Ovary (tissue), 9 donors: ENCODE results near the gene TMEM11. TPM values are rescaled to one million over a fixed set of nuclear protein-coding genes. Genes with fewer than 3 reads are reported as not detected.

Experiments used
- DNase-seq, 5 donors: peaks; one replicate each; pipeline ENCODE4 v3.0.0-alpha.2; 2019 to 2020
- H3K27ac ChIP-seq, 2 donors: fragments of 200-600 bp; one replicate each; pipeline versions ENCODE4 v1.5.1 to v1.8.0; 2019 to 2022
- H3K27me3 ChIP-seq: fragments of 200-600 bp; one replicate; pipeline ENCODE4 v1.8.0; 2022
- H3K36me3 ChIP-seq: fragments of 200-600 bp; sonication (generic); one replicate; pipeline ENCODE4 v1.5.1; 2019
- H3K4me1 ChIP-seq: one replicate; pipeline ENCODE4 v1.8.1; 2013; ENCODE audit warnings: mild to moderate bottlenecking, moderate library complexity; ENCODE audit not compliant: insufficient read depth
- H3K4me3 ChIP-seq: fragments of 200-600 bp; sonication (generic); one replicate; pipeline ENCODE4 v1.5.1; 2017
- H3K9me3 ChIP-seq, 2 donors: fragments of 200-600 bp in 1 of 2; sonication (generic) in 1 of 2; one replicate each; pipeline versions ENCODE4 v1.5.1 to v1.8.1; 2013 to 2019; ENCODE audit warnings: mild to moderate bottlenecking in 1 of 2, moderate library complexity in 1 of 2
- CTCF ChIP-seq, 3 donors: fragments of 450-650 bp in 2 of 3; fragments of 200-600 bp in 1 of 3; IDR thresholded peaks; one replicate each; pipeline versions ENCODE4 v1.5.1 to v1.8.0; 2016 to 2022; ENCODE audit warnings: antibody characterized with exemption in 3 of 3, mild to moderate bottlenecking in 1 of 3
- EP300 ChIP-seq: sonication (generic); formaldehyde crosslinking; IDR thresholded peaks from one replicate; pipeline ENCODE4 v1.6.1; 2017; ENCODE audit warnings: antibody characterized with exemption
- POLR2A ChIP-seq: fragments of 450-650 bp; IDR thresholded peaks from one replicate; pipeline ENCODE4 v1.6.1; 2017; ENCODE audit warnings: antibody characterized with exemption, mild to moderate bottlenecking, moderate library complexity
- WGBS, 3 donors: extraction: QIAGEN DNeasy Blood & Tissue Kit in 1 of 3; methylation state at CpG; one replicate each; pipeline versions ENCODE4 v1.1.5 to v1.1.7; 2013 to 2017; 5-methylcytosine and 5-hydroxymethylcytosine counted together
- intact Hi-C, 4 donors: fragments of 100-400 bp; cut with DNase I; formaldehyde crosslinking; loops; one replicate each; pipeline versions ENCODE4 v1.11.0 to v1.15.1; 2022 to 2023
- polyA plus RNA-seq, 2 donors: library from polyadenylated mRNA; stranded (reverse); fragments of 200-250 nt in 1 of 2; fragments of 350-450 nt in 1 of 2; fragmentation: Illumina TruSeq in 1 of 2; extraction: RNeasy Lipid Tissue Mini Kit (QIAGEN cat#74804) in 1 of 2; gene quantifications; one replicate each; pipeline ENCODE4 v1.2.3, GENCODE V29; 2013 to 2014
- small RNA-seq: library from RNA; depleted of rRNA; stranded (forward); fragments of <200 nt; gene quantifications from one replicate; pipeline ENCODE3, GENCODE V24; 2016
- total RNA-seq, 7 donors: library from RNA; depleted of rRNA in 2 of 7; stranded (reverse); fragments of >200 nt in 2 of 7; fragmentation: NEBNext Ultra II Directional in 3 of 7; extraction: Animal tissue kit (Norgen Biotek cat#: 25700) in 3 of 7; gene quantifications; one replicate each; pipeline versions ENCODE4 v1.1.0 to v1.2.4, GENCODE V29; 2016 to 2023
- donor health status: DM: no; HTN: no; CAD: no; lungs with moderate emphysema.
- donor health status: DM: no; HTN: no; CAD: no.
- donor health status: Bipolar disorder and iron deficiency.
- donor health status: DM: yes; HTN: yes; CAD: no.
- donor health status: DM: no; HTN: no; CAD: no.
- donor health status: DM: yes; HTN: yes; CAD: no.

TMEM11 gene
- total and polyA plus RNA-seq, 9 donors, result 10.5 to 20.0 (median 16.4) TPM

GRCh38 chr17:21157586-21158370 lies 56.2 kb downstream of the TMEM11 start:
- no peak overlapping the region for H3K4me3 ChIP-seq
- DNase-seq, result no peak
- no peaks in the 10 kb centered on the region for H3K9me3 ChIP-seq
- 70 to 88% (median 79%) methylated on average over 1 of the region's 1 CpG for WGBS, 3 donors
- no peak overlapping the region for H3K27ac ChIP-seq
- intact Hi-C loops, result no loop called here
- TF ChIP-seq EP300, result no peak
- no peak for TF ChIP-seq POLR2A
- no peak for TF ChIP-seq CTCF (IDR thresholded peaks at IDR 0.05)
- no peaks in the 10 kb centered on the region for H3K27me3 ChIP-seq
- peaks cover 7% of the 10 kb centered on the region for H3K4me1 ChIP-seq
- H3K36me3 ChIP-seq, result no peaks in the 10 kb centered on the region

- no peaks in the 10 kb centered on the region for H3K36me3 ChIP-seq
- no peaks in the 10 kb centered on the region for H3K4me1 ChIP-seq
- TF ChIP-seq POLR2A (no peak), CTCF (IDR thresholded peaks at IDR 0.05) (no peak), EP300 (no peak)
- H3K27ac ChIP-seq, result no peak overlapping the region
- no peaks in the 10 kb centered on the region for H3K27me3 ChIP-seq
- intact Hi-C loops, result no loop called here
- 82 to 95% (median 92%) methylated on average over 1 of the region's 1 CpG for WGBS, 3 donors
- H3K9me3 ChIP-seq, result no peaks in the 10 kb centered on the region
- H3K4me3 ChIP-seq, result no peak overlapping the region
- DNase-seq, result no peak
These were observed 61.2 kb downstream of the TMEM11 start for GRCh38 chr17:21152731-21153130.

GRCh38 chr17:21149621-21150020 lies 64.3 kb downstream of the TMEM11 start:
- WGBS, 3 donors, result 67 to 87% (median 86%) methylated on average over 1 of the region's 1 CpG
- Histone ChIP-seq H3K9me3 (no peaks in the 10 kb centered on the region), H3K27ac (no peak overlapping the region), H3K4me1 (no peaks in the 10 kb centered on the region), H3K4me3 (no peak overlapping the region), H3K36me3 (no peaks in the 10 kb centered on the region), H3K27me3 (no peaks in the 10 kb centered on the region)
- DNase-seq, result no peak
- intact Hi-C loops, result no loop called here
- TF ChIP-seq CTCF (IDR thresholded peaks at IDR 0.05) (no peak), POLR2A (no peak), EP300 (no peak)

Small RNAs within 50 kb of the gene (small RNA-seq; reads per million reads assigned to genes)
- not detected for gene RN7SL426P

Other genes with a start within 250 kb of the TMEM11 start
- gene USP22, start 171.2 kb downstream of the TMEM11 start, total RNA-seq, result 100 to 1,000 TPM in 6 of 7 donors, 10 to 100 TPM in 1; 76.7 to 246 (median 197) TPM
- 100 to 1,000 TPM in 1 of 2 donors, 10 to 100 TPM in 1; 75.2 to 209 TPM for gene USP22, start 171.2 kb downstream of the TMEM11 start, polyA plus RNA-seq
- 10 to 100 TPM; 10.7 to 27.9 (median 13.6) TPM for gene DHRS7B, start 87.2 kb downstream of the TMEM11 start, total RNA-seq
- 10 to 100 TPM; 19.2 to 28.3 TPM for gene DHRS7B, start 87.2 kb downstream of the TMEM11 start, polyA plus RNA-seq
- 1 to 10 TPM; 2.8 to 9.0 (median 5.2) TPM for gene NATD1, start 39.2 kb upstream of the TMEM11 start, total RNA-seq
- gene NATD1, start 39.2 kb upstream of the TMEM11 start, polyA plus RNA-seq, result 1 to 10 TPM; 6.2 to 6.7 TPM
- gene MAP2K3, start 70.5 kb upstream of the TMEM11 start, total RNA-seq, result 10 to 100 TPM in 6 of 7 donors, 1 to 10 TPM in 1; 9.1 to 45.5 (median 18.9) TPM
- 10 to 100 TPM in 1 of 2 donors, 1 to 10 TPM in 1; 9.5 to 11.1 TPM for gene MAP2K3, start 70.5 kb upstream of the TMEM11 start, polyA plus RNA-seq
- 1 to 10 TPM in 4 of 7 donors, under 1 TPM in 3; 0.12 to 1.9 (median 1.3) TPM for gene KCNJ12, start 162.2 kb upstream of the TMEM11 start, total RNA-seq
- under 1 TPM; 0.25 to 0.32 TPM for gene KCNJ12, start 162.2 kb upstream of the TMEM11 start, polyA plus RNA-seq